Caki2 (cell line): ENCODE measurements around the gene AFMID. TPM values are rescaled to one million over a fixed set of nuclear protein-coding genes. Genes with fewer than 3 reads are reported as not detected.
"Not testable (repeated sequence)": the region's sequence is repeated elsewhere in the genome, so short reads cannot be mapped to it uniquely, and the experiment has no call there.

Experiments
- DNase-seq: peaks from one replicate; pipeline ENCODE4 v3.0.0-alpha.2; 2015; ENCODE audit warnings: low read depth
- in situ Hi-C: cut with HindIII; loops from 2 replicates; pipeline ENCODE4 v1.10.0; 2016; ENCODE audit warnings: low sequenced_read_pairs, low pct_unique_long_range_greater_than_20kb, mixed read lengths
- total RNA-seq: library from RNA; depleted of rRNA; stranded (reverse); fragments of >200 nt; shearing (Covaris generic); gene quantifications from 2 replicates; pipeline ENCODE4 v1.2.3, GENCODE V29; 2014; ENCODE audit warnings: low replicate concordance; rRNA removed

The AFMID gene
- 37.2 and 41.1 TPM in 2 replicates for total RNA-seq

- DNase-seq: peak; percentile 100
- in situ Hi-C loops: no loop called here
Observed at GRCh38 chr17:78186692-78187595, at the start of gene AFMID, which contains the start of gene TK1. TSS of gene AFMID (plus strand) at chr17:78187362. CDS start at chr17:78187371, 9 bp downstream. TSS of gene TK1 (minus strand) at chr17:78187052. CDS start at chr17:78186994, 58 bp downstream.

- in situ Hi-C loops: no loop called here
Observed at GRCh38 chr17:78137392-78138203, 49.6 kb upstream of the AFMID start.

GRCh38 chr17:78138204-78139060, 48.7 kb upstream of the AFMID start:
- in situ Hi-C loops: no loop called here
- DNase-seq: no peak

More at GRCh38 chr17:78137392-78138203, 49.6 kb upstream of the AFMID start:
- DNase-seq: no peak

GRCh38 chr17:78139861-78140168, 47.3 kb upstream of the AFMID start:
- in situ Hi-C loops, DNase-seq: not testable (repeated sequence)

GRCh38 chr17:78140169-78141051, 46.8 kb upstream of the AFMID start:
- peak; percentile 97 for DNase-seq
- in situ Hi-C loops: no loop called here

- in situ Hi-C loops: no loop called here
- no peak for DNase-seq
Observed at GRCh38 chr17:78141437-78142118, 45.6 kb upstream of the AFMID start.

- peak; percentile 96 for DNase-seq
- in situ Hi-C loops: no loop called here
Observed at GRCh38 chr17:78142119-78142861, 44.9 kb upstream of the AFMID start.

- DNase-seq: no peak
- in situ Hi-C loops: no loop called here
Observed at GRCh38 chr17:78143214-78144146, 43.7 kb upstream of the AFMID start.

- DNase-seq: peak; percentile 74
- in situ Hi-C loops: no loop called here
Observed at GRCh38 chr17:78144147-78144719, 42.9 kb upstream of the AFMID start.

- peak; percentile 53 for DNase-seq
- in situ Hi-C loops: no loop called here
Observed at GRCh38 chr17:78144736-78145641, 42.2 kb upstream of the AFMID start.

GRCh38 chr17:78146471-78146869, 40.7 kb upstream of the AFMID start:
- in situ Hi-C loops: no loop called here
- no peak for DNase-seq

GRCh38 chr17:78146881-78147280, 40.3 kb upstream of the AFMID start:
- DNase-seq: no peak
- in situ Hi-C loops: no loop called here

GRCh38 chr17:78147315-78147998, 39.7 kb upstream of the AFMID start:
- DNase-seq: no peak
- in situ Hi-C loops: no loop called here
